SK-N-SH treated with all-trans-retinoic acid at 6 μM for 48 hours (cell line): ENCODE measurements around the gene TOP3A.

Source experiments
- ARNTL ChIP-seq: fragments of 450-650 bp; formaldehyde crosslinking; IDR thresholded peaks from 2 replicates; pipeline ENCODE4 v1.5.0; 2020; ENCODE audit warnings: low read depth, mild to moderate bottlenecking, moderate library complexity, borderline replicate concordance
- BACH2 ChIP-seq: fragments of 250-450 bp; sonication (Bioruptor Pico); IDR thresholded peaks from 2 replicates; pipeline ENCODE4 v1.9.0; 2021; ENCODE audit warnings: mild to moderate bottlenecking, borderline replicate concordance
- CSDC2 ChIP-seq: fragments of 250-450 bp; sonication (Bioruptor Pico); IDR thresholded peaks from 2 replicates; pipeline ENCODE4 v1.5.0; 2020; ENCODE audit warnings: mild to moderate bottlenecking, moderate library complexity
- CSRNP3 ChIP-seq: fragments of 250-450 bp; sonication (Bioruptor Pico); IDR thresholded peaks from 2 replicates; pipeline ENCODE4 v1.5.1; 2021; ENCODE audit warnings: mild to moderate bottlenecking, moderate library complexity
- ESRRG ChIP-seq: fragments of 250-450 bp; sonication (Bioruptor Pico); IDR thresholded peaks from 2 replicates; pipeline ENCODE4 v1.6.1; 2021; ENCODE audit warnings: mild to moderate bottlenecking
- PATZ1 ChIP-seq: fragments of 250-450 bp; sonication (Bioruptor Pico); IDR thresholded peaks from 2 replicates; pipeline ENCODE4 v1.8.0; 2020; ENCODE audit warnings: mild to moderate bottlenecking, moderate library complexity, borderline replicate concordance
- SNAI2 ChIP-seq: fragments of 250-450 bp; sonication (Bioruptor Pico); IDR thresholded peaks from 2 replicates; pipeline ENCODE4 v1.5.0; 2020; ENCODE audit warnings: mild to moderate bottlenecking, moderate library complexity
- TCF4 ChIP-seq: fragments of 250-450 bp; sonication (Bioruptor Pico); IDR thresholded peaks from 2 replicates; pipeline ENCODE4 v1.8.0; 2021; ENCODE audit warnings: mild to moderate bottlenecking, moderate library complexity, borderline replicate concordance
- TOX ChIP-seq: fragments of 250-450 bp; sonication (Bioruptor Pico); IDR thresholded peaks from 2 replicates; pipeline ENCODE4 v1.8.0; 2021; ENCODE audit warnings: mild to moderate bottlenecking, moderate library complexity, borderline replicate concordance
- ZFP3 ChIP-seq: fragments of 250-450 bp; sonication (Bioruptor Pico); IDR thresholded peaks from 2 replicates; pipeline ENCODE4 v1.5.0; 2020; ENCODE audit warnings: mild to moderate bottlenecking, moderate library complexity
- ZFP30 ChIP-seq: fragments of 450-650 bp; formaldehyde crosslinking; IDR thresholded peaks from 2 replicates; pipeline ENCODE4 v1.5.0; 2022; ENCODE audit warnings: mild to moderate bottlenecking, moderate library complexity
- ZNF70 ChIP-seq: fragments of 450-650 bp; formaldehyde crosslinking; IDR thresholded peaks from 2 replicates; pipeline ENCODE4 v1.5.0; 2020; ENCODE audit warnings: mild to moderate bottlenecking, moderate library complexity

- TF ChIP-seq TOX (CRISPR knock-in tag) (no peak), ZFP30 (CRISPR knock-in tag) (no peak), ZNF70 (CRISPR knock-in tag) (no peak), ESRRG (CRISPR knock-in tag) (no peak), BACH2 (CRISPR knock-in tag) (no peak), PATZ1 (no peak), ZFP3 (no peak), TCF4 (CRISPR knock-in tag) (no peak), SNAI2 (no peak), CSRNP3 (CRISPR knock-in tag) (no peak), ARNTL (no peak), CSDC2 (CRISPR knock-in tag) (no peak)
Measured at GRCh38 chr17:18318771-18319450, 4.1 kb upstream of the TOP3A start.
